ENCODE data around the gene C1orf94.

The C1orf94 gene

GRCh38 chr1:34176830-34177603 is at the start of gene C1orf94:
TSS of gene C1orf94 (plus strand) at chr1:34176907. CDS start at chr1:34177790, 883 bp downstream.
- no peak for DNase-seq

GRCh38 chr1:34127006-34128000 is 49.4 kb upstream of the C1orf94 start:
- DNase-seq = no peak

- no peak for DNase-seq
Observed at GRCh38 chr1:34128186-34128889, 48.4 kb upstream of the C1orf94 start.

GRCh38 chr1:34129630-34130029 is 47.1 kb upstream of the C1orf94 start:
- no peak for DNase-seq

GRCh38 chr1:34130306-34130705 is 46.4 kb upstream of the C1orf94 start:
- no peak for DNase-seq

- no peak for DNase-seq
Observed at GRCh38 chr1:34131396-34132160, 45.1 kb upstream of the C1orf94 start.

- DNase-seq = no peak
Observed at GRCh38 chr1:34132161-34132420, 44.6 kb upstream of the C1orf94 start.

GRCh38 chr1:34137411-34137810 is 39.3 kb upstream of the C1orf94 start:
- no peak for DNase-seq

GRCh38 chr1:34140011-34140676 is 36.6 kb upstream of the C1orf94 start:
- no peak for DNase-seq

- DNase-seq = no peak
Observed at GRCh38 chr1:34143975-34144374, 32.7 kb upstream of the C1orf94 start.

GRCh38 chr1:34144766-34145165 is 31.9 kb upstream of the C1orf94 start:
- no peak for DNase-seq

- no peak for DNase-seq
Observed at GRCh38 chr1:34147301-34147700, 29.4 kb upstream of the C1orf94 start.

- no peak for DNase-seq
Observed at GRCh38 chr1:34149501-34149900, 27.2 kb upstream of the C1orf94 start.

GRCh38 chr1:34153246-34153645 is 23.5 kb upstream of the C1orf94 start:
- no peak for DNase-seq

- no peak for DNase-seq
Observed at GRCh38 chr1:34155860-34156259, 20.8 kb upstream of the C1orf94 start.

GRCh38 chr1:34156739-34157138 is 20.0 kb upstream of the C1orf94 start:
- DNase-seq = no peak

- DNase-seq = peak in 1 of 2 experiments; percentile 3
Observed at GRCh38 chr1:34162852-34163766, 13.6 kb upstream of the C1orf94 start.

- no peak for DNase-seq
Observed at GRCh38 chr1:34163792-34164731, 12.6 kb upstream of the C1orf94 start.

GRCh38 chr1:34164771-34165391 is 11.8 kb upstream of the C1orf94 start, which contains the start of gene CSMD2:
TSS of gene CSMD2 (minus strand) at chr1:34165230. CDS start at chr1:34165097, 133 bp downstream.
- no peak for DNase-seq
